ENCODE results near the gene ULK2.

- no peak for TF ChIP-seq CTCF (IDR thresholded peaks at IDR 0.05)
- no peak for TF ChIP-seq POLR2A (IDR thresholded peaks at IDR 0.05)
Observed at GRCh38 chr17:19770985-19771735, 96.6 kb downstream of the ULK2 start.

Measured in testis (tissue), 2 donors.